Measurements from ENCODE around the gene POLR2F.

GRCh38 chr22:38012604-38013072 lies 59.1 kb downstream of the POLR2F start:
- no peak for TF ChIP-seq ZNF274 (IDR thresholded peaks at IDR 0.05; ENCODE audit: low read depth, low read length)
- TF ChIP-seq YY1 (IDR thresholded peaks at IDR 0.05; ENCODE audit: insufficient read depth, insufficient read length) = no peak
